ENCODE results near the gene INHBE.

DNA sequence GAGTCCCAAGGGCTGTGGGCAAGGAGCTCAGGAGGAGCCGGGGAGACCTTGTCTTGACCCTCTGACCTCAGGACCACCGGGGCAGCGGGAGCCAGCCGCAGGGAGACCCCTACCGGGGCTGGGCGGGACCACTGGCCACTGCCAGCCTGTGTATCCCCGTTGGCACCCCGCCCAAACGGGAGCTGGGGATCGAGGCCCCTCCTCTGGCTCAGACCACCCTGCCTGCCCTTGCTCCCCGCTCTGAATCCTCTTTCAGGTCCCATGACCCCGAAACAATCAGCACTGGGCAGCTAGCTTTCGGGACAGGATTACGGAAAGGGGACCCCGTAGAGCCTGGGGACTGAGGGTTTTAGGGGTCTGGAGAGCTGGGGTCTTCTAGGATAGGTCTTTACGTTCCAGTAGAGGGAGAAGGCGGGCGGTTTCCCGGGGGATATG, 5.8 kb downstream of the INHBE start:
- TF ChIP-seq, protein P1, sequence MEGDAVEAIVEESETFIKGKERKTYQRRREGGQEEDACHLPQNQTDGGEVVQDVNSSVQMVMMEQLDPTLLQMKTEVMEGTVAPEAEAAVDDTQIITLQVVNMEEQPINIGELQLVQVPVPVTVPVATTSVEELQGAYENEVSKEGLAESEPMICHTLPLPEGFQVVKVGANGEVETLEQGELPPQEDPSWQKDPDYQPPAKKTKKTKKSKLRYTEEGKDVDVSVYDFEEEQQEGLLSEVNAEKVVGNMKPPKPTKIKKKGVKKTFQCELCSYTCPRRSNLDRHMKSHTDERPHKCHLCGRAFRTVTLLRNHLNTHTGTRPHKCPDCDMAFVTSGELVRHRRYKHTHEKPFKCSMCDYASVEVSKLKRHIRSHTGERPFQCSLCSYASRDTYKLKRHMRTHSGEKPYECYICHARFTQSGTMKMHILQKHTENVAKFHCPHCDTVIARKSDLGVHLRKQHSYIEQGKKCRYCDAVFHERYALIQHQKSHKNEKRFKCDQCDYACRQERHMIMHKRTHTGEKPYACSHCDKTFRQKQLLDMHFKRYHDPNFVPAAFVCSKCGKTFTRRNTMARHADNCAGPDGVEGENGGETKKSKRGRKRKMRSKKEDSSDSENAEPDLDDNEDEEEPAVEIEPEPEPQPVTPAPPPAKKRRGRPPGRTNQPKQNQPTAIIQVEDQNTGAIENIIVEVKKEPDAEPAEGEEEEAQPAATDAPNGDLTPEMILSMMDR (IDR thresholded peaks at IDR 0.05) = no peak
- no peak for TF ChIP-seq POLR2A (IDR thresholded peaks at IDR 0.05)

Measured in body of pancreas (tissue), 4 donors.